Endothelial cell of umbilical vein (primary cell): ENCODE measurements around the gene TUBA1A. TPM values are rescaled to one million over a fixed set of nuclear protein-coding genes. Genes with fewer than 3 reads are reported as not detected.

Source experiments
- BruUV-seq: library from RNA; stranded (reverse); fragments of 400-500 nt; replicated peaks from 2 replicates; lab custom pipeline; 2021; lab: Mats Ljungman, UMichigan
- CTCF ChIA-PET: fragments of 300-600, 350-600 bp; sonication (Branson Sonifier 250); formaldehyde crosslinking; loops from one replicate; lab custom pipeline; 2021; ENCODE audit warnings: antibody characterized with exemption, inconsistent platforms; lab: Charles Lee
- POLR2A ChIA-PET: fragments of 300-600, 350-600 bp; sonication (Branson Sonifier 250); formaldehyde crosslinking; loops from one replicate; lab custom pipeline; 2021; ENCODE audit warnings: antibody characterized with exemption, inconsistent platforms; lab: Charles Lee
- DNase-seq: peaks from one replicate; pipeline ENCODE4 v3.0.0-alpha.2; 2011; ENCODE audit warnings: low read depth, low spot score
- FAIRE-seq: peaks from 2 replicates; lab custom pipeline; 2011; peaks lifted over from hg19 to GRCh38; lab: Jason Lieb, UNC
- H2AFZ ChIP-seq: 2 replicates; pipeline ENCODE4 v1.6.0; 2012; ENCODE audit warnings: low read depth, low read length, control low read depth, inconsistent platforms
- H3K27ac ChIP-seq: 2 replicates; pipeline ENCODE4 v1.5.1; 2011; ENCODE audit warnings: low read depth, mild to moderate bottlenecking, control low read depth, low read length, moderate library complexity; ENCODE audit not compliant: insufficient read depth
- H3K27me3 ChIP-seq, 2 experiments: 2 replicates each; pipeline versions ENCODE4 v1.6.0 to v1.6.1; 2011; ENCODE audit warnings: low read length in 2 of 2, mixed read lengths in 1 of 2; ENCODE audit not compliant: control insufficient read depth in 2 of 2, insufficient read depth in 2 of 2
- H3K36me3 ChIP-seq, 2 experiments: 2 replicates in 1 of 2; 3 replicates in 1 of 2; pipeline ENCODE4 v1.5.1; 2011; ENCODE audit warnings: low read length in 2 of 2, mild to moderate bottlenecking in 1 of 2, moderate library complexity in 1 of 2; ENCODE audit not compliant: control insufficient read depth in 2 of 2, insufficient read depth in 2 of 2; ENCODE audit errors: extremely low read depth in 1 of 2
- H3K4me1 ChIP-seq: 3 replicates; pipeline ENCODE4 v1.5.1; 2011; ENCODE audit warnings: mild to moderate bottlenecking, low read length; ENCODE audit not compliant: control insufficient read depth, insufficient read depth; ENCODE audit errors: extremely low read depth
- H3K4me2 ChIP-seq: 2 replicates; pipeline ENCODE4 v1.6.1; 2011; ENCODE audit warnings: low read length, control low read depth, mixed read lengths; ENCODE audit not compliant: insufficient read depth
- H3K4me3 ChIP-seq, 3 experiments: fragments of 200-600 bp in 1 of 3; sonication (generic), shearing (Covaris generic) in 1 of 3; replicated peaks in 1 of 3; 2 replicates each; pipeline ENCODE4 v1.5.1; 2011 to 2016; ENCODE audit warnings: control low read depth in 3 of 3, low read length in 3 of 3, mild to moderate bottlenecking in 2 of 3, inconsistent platforms in 1 of 3, low read depth in 1 of 3, moderate library complexity in 1 of 3; ENCODE audit not compliant: insufficient read depth in 1 of 3
- H3K79me2 ChIP-seq: 2 replicates; pipeline ENCODE4 v1.6.0; 2012; ENCODE audit warnings: low read length, inconsistent platforms; ENCODE audit not compliant: control insufficient read depth, insufficient read depth
- H3K9ac ChIP-seq: replicated peaks from 2 replicates; pipeline ENCODE3; 2011; ENCODE audit warnings: low read length, control low read depth; ENCODE audit not compliant: insufficient read depth; ENCODE audit errors: extremely low read depth
- H3K9me1 ChIP-seq: replicated peaks from 3 replicates; pipeline ENCODE4 v1.6.0; 2011; ENCODE audit warnings: mild to moderate bottlenecking, low read length; ENCODE audit not compliant: control insufficient read depth, insufficient read depth; ENCODE audit errors: extremely low read depth
- H3K9me3 ChIP-seq: replicated peaks from 2 replicates; pipeline ENCODE4 v1.5.1; 2012; ENCODE audit warnings: low read length, inconsistent platforms; ENCODE audit not compliant: control insufficient read depth, insufficient read depth
- H4K20me1 ChIP-seq: replicated peaks from 2 replicates; pipeline ENCODE3; 2011; ENCODE audit warnings: mild to moderate bottlenecking, low read length; ENCODE audit not compliant: control insufficient read depth, insufficient read depth; ENCODE audit errors: extremely low read depth
- FOS ChIP-seq: IDR thresholded peaks from 2 replicates; pipeline ENCODE4 v1.6.1; 2011; ENCODE audit warnings: mild to moderate bottlenecking, low read length, moderate library complexity, borderline replicate concordance; ENCODE audit not compliant: insufficient read depth
- JUN ChIP-seq: IDR thresholded peaks from 2 replicates; pipeline ENCODE4 v1.6.1; 2011; ENCODE audit warnings: borderline replicate concordance, low read depth; ENCODE audit not compliant: insufficient read length, insufficient read depth
- dilution Hi-C: fragments of 300-500 bp; cut with MboI; formaldehyde crosslinking; loops from one replicate; pipeline ENCODE4 v1.15.0; 2019; ENCODE audit warnings: low sequenced_read_pairs; ENCODE audit not compliant: extremely low pct_ligation_motif_present
- intact Hi-C: fragments of 100-400 bp; cut with micrococcal nuclease; formaldehyde crosslinking; loops from one replicate; pipeline ENCODE4 v1.10.0; 2022
- polyA plus RNA-seq, 4 experiments: library from polyadenylated mRNA; depleted of rRNA in 3 of 4; stranded (reverse) in 3 of 4; unstranded in 1 of 4; fragments of >200 nt; gene quantifications; 2 replicates each; pipeline versions ENCODE4 v1.2.1 to v1.2.3, GENCODE V29; 2011 to 2012; ENCODE audit warnings: missing spikeins in 1 of 4
- total RNA-seq: library from RNA; stranded (reverse); gene quantifications from 2 replicates; pipeline ENCODE4 v1.2.3, GENCODE V29; 2021
- TF ChIP-seq, protein P1 (sequence below), 2 donors: IDR thresholded peaks; 1 replicate in 1 of 2; 2 replicates in 1 of 2; pipeline ENCODE4 v1.5.1; 2011; ENCODE audit warnings: low read length in 2 of 2, mild to moderate bottlenecking in 2 of 2, moderate library complexity in 2 of 2, control low read depth in 1 of 2, inconsistent platforms in 1 of 2, low read depth in 1 of 2; ENCODE audit not compliant: insufficient read depth in 1 of 2; ENCODE audit errors: extremely low read depth in 1 of 2

The TUBA1A gene
- total and polyA plus RNA-seq, 2 donors (not counting 3 experiments of a cell fraction or from before 2014, with no cell fraction given): 740 to 2,429 TPM

DNA sequence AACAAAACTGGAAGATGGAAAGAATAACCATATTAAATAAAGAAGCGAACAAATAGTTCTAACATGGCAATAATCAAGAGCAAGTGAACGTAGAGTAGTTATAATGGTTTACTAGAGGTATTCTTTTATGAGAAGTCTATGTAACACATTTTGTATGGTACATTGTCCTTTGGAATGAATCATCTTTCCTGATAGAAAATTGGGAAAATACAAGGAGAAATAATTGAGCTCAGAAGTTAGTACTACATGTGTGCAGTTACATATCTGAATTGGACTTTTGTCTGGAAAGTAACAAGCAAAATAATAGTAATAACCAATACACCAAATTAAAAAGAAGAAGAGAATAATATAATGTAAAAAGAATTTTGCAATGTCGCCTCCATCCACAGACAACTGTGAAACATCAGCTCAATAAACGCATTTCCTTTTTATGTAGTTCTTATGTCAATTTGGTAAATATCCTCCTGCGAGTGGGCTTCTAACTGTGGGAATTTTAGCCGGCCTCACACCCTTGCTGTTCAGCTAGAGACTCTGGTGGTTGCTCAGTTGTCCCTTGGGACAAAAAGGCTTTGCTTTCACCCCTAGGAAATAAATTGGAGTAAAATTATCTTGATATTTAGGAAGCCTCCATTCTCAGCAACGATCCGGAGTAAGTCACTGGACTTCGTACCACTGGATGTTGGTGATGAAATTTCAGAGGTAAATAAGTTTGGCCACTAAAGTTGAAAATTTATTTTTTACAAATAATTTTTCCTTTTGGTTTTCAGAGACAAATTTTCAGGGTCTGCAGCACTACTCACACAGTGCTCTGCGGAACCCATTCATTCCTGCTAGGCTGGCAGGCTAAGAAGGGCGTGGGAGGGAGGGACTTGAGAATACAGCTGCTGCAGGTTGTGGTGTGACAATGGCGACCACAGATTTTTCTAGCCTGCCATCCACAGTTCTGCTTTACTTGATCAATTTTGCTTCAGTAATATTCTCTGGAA is 1.1 kb upstream of the TUBA1A start:
- H3K79me2 ChIP-seq: peaks cover 26% of the 10 kb centered on the region
- DNase-seq (peak; percentile 55), FAIRE-seq (peak; percentile 57)
- peaks cover 7 to 12% of the 10 kb centered on the region in 2 experiments for H3K36me3 ChIP-seq
- intact Hi-C loops (loop anchor here (1.0 kb wide), 3 partner anchors 8 to 75 kb away; partner anchors contain the start of gene TUBA1C), dilution Hi-C loops (no loop called here)
- H3K4me1 ChIP-seq: peaks cover 26% of the 10 kb centered on the region
- ChIA-PET POLR2A (interaction anchor here (0.6 to 4.8 kb wide), 4 partner anchors 43 to 338 kb away, joined by 4 to 58 read pairs (median 8); partner anchors contain the start of genes DDX23 and TUBA1B), CTCF (interaction anchor here (0.8 to 4.3 kb wide), 11 partner anchors 8 to 126 kb away, joined by 3 to 38 read pairs (median 5); partner anchors contain the start of gene TUBA1B)
- H3K27me3 ChIP-seq: no peaks in the 10 kb centered on the region
- peak overlapping the region; percentile 95 for H3K27ac ChIP-seq
- peak overlapping the region in 2 of 3 experiments; percentile 49 to 77 for H3K4me3 ChIP-seq
- H3K9me1 ChIP-seq: no peaks in the 10 kb centered on the region
- H3K9me3 ChIP-seq: no peaks in the 10 kb centered on the region
- H3K4me2 ChIP-seq: peak overlapping the region; percentile 97
- peak overlapping the region; percentile 92 for H3K9ac ChIP-seq
- TF ChIP-seq FOS (peak; percentile 69), JUN (peak; percentile 16)
- TF ChIP-seq, protein P1, sequence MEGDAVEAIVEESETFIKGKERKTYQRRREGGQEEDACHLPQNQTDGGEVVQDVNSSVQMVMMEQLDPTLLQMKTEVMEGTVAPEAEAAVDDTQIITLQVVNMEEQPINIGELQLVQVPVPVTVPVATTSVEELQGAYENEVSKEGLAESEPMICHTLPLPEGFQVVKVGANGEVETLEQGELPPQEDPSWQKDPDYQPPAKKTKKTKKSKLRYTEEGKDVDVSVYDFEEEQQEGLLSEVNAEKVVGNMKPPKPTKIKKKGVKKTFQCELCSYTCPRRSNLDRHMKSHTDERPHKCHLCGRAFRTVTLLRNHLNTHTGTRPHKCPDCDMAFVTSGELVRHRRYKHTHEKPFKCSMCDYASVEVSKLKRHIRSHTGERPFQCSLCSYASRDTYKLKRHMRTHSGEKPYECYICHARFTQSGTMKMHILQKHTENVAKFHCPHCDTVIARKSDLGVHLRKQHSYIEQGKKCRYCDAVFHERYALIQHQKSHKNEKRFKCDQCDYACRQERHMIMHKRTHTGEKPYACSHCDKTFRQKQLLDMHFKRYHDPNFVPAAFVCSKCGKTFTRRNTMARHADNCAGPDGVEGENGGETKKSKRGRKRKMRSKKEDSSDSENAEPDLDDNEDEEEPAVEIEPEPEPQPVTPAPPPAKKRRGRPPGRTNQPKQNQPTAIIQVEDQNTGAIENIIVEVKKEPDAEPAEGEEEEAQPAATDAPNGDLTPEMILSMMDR (IDR thresholded peaks at IDR 0.05; ENCODE audit: extremely low read depth in 1 of 2, insufficient read depth in 1 of 2, low read depth in 1 of 2, low read length in 2 of 2): no peak
- H2AFZ ChIP-seq: peak overlapping the region; percentile 43
- BruUV-seq: no TSS peak
- peaks cover 9% of the 10 kb centered on the region for H4K20me1 ChIP-seq
